Loucy (cell line): Measurements from ENCODE around the gene STXBP6.

Experiments
- EZH2phosphoT487 ChIP-seq: fragments of 200-600 bp; IDR thresholded peaks from 2 replicates; pipeline ENCODE4 v1.6.1; 2018; ENCODE audit warnings: antibody characterized with exemption, mild to moderate bottlenecking, moderate library complexity, borderline replicate concordance
- TF ChIP-seq, protein P1 (sequence below): fragments of 200-600 bp; sonication (generic); conservative IDR thresholded peaks from 2 replicates; pipeline ENCODE4 v1.5.1; 2014; ENCODE audit warnings: mild to moderate bottlenecking, antibody characterized with exemption, low read length

DNA sequence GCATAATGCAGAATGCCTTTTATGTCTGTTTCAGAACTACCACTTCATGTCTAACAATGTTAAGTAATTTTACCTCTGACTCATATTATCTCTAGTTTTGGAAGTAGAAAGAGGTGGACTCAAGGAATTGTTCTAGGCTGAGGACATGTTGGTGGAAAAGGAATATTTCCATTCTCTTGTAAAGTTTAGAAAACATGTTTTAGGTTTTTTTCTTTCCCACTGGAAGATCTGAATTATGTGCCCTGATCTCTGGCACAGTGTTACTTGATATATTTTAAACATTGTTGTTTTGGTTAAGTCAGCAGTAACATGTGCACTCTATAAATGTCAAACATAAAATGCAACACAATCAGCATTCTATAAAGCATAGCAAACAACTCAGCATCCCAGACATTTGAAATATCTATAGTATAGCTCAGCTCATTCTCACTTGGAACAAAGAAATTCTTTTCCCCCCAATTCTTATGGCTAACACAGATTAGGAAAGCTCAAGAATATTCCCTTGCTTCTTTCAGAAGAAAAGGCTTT, 202.3 kb downstream of the STXBP6 start:
- TF ChIP-seq, protein P1, sequence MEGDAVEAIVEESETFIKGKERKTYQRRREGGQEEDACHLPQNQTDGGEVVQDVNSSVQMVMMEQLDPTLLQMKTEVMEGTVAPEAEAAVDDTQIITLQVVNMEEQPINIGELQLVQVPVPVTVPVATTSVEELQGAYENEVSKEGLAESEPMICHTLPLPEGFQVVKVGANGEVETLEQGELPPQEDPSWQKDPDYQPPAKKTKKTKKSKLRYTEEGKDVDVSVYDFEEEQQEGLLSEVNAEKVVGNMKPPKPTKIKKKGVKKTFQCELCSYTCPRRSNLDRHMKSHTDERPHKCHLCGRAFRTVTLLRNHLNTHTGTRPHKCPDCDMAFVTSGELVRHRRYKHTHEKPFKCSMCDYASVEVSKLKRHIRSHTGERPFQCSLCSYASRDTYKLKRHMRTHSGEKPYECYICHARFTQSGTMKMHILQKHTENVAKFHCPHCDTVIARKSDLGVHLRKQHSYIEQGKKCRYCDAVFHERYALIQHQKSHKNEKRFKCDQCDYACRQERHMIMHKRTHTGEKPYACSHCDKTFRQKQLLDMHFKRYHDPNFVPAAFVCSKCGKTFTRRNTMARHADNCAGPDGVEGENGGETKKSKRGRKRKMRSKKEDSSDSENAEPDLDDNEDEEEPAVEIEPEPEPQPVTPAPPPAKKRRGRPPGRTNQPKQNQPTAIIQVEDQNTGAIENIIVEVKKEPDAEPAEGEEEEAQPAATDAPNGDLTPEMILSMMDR, result no peak
- no peak for TF ChIP-seq EZH2phosphoT487
